ENCODE results near the gene IKZF4.
"Not testable (repeated sequence)": the region's sequence is repeated elsewhere in the genome, so short reads cannot be mapped to it uniquely, and the experiment has no call there.

IKZF4 gene

DNA sequence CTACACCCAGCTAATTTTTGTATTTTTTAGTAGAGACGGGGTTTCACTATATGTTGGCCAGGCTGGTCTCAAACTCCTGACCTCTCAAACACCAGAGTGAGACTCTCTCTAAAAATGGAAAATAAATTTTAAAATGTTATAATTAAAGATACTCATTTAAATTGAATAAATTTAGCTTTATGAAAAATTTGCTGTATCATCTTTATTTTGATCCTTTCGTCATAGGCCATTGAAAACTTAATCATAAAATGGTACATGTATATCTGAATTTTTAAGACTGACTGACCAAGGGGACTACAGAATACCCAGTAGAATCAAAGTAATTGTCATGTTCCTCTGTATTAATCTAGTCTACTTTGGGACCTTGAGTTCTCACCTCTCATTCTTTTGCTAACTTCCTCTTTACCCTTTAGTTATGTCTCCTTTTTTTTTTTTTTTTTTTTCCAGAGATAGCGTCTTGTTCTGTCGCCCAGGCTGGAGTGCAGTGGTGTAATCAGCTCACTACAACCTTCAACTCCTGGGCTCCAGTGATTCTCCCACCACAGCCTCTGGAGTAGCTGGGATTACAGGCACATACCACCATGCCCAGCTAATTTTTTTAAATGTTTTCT is 37.5 kb upstream of the IKZF4 start:
- H3K27ac ChIP-seq (replicated peaks): peak overlapping the region; percentile 67
- H3K4me3 ChIP-seq (replicated peaks; ENCODE audit: insufficient read depth, low read length): no peak overlapping the region
- TF ChIP-seq GABPA (IDR thresholded peaks at IDR 0.05; ENCODE audit: low read depth) (no peak), REST (IDR thresholded peaks at IDR 0.05; ENCODE audit: insufficient replicate concordance, low read depth) (no peak), POLR2AphosphoS5 (IDR thresholded peaks at IDR 0.05; ENCODE audit: low read depth) (no peak), SPI1 (IDR thresholded peaks at IDR 0.05; ENCODE audit: borderline replicate concordance, low read depth) (no peak)
- TF ChIP-seq, protein P1, sequence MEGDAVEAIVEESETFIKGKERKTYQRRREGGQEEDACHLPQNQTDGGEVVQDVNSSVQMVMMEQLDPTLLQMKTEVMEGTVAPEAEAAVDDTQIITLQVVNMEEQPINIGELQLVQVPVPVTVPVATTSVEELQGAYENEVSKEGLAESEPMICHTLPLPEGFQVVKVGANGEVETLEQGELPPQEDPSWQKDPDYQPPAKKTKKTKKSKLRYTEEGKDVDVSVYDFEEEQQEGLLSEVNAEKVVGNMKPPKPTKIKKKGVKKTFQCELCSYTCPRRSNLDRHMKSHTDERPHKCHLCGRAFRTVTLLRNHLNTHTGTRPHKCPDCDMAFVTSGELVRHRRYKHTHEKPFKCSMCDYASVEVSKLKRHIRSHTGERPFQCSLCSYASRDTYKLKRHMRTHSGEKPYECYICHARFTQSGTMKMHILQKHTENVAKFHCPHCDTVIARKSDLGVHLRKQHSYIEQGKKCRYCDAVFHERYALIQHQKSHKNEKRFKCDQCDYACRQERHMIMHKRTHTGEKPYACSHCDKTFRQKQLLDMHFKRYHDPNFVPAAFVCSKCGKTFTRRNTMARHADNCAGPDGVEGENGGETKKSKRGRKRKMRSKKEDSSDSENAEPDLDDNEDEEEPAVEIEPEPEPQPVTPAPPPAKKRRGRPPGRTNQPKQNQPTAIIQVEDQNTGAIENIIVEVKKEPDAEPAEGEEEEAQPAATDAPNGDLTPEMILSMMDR (IDR thresholded peaks at IDR 0.05; ENCODE audit: insufficient read depth, low read length): no peak
- H3K27me3 ChIP-seq (ENCODE audit: insufficient read depth, poor library complexity, severe bottlenecking): no peaks in the 10 kb centered on the region
- peak; percentile 50 to 52 for DNase-seq (ENCODE audit: low read depth in 1 of 2, low spot score in 1 of 2)

DNA sequence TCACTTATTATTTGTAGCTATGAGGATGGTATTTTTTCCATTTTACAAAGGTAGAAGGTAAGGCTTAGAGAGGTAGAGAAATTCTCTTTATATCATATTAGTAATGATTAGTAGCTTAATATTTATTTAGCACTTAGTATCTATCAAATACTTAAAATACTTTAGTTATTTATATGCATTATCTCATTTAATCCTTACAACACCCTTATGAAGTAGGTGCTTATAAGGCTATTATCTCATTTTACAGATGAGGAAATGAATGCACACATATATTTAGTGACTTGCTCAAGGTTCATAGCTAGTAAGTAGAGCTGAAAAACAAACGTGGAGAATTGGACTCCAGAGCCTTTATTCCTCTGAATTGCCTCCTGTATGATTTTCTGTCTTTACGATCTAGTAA is 36.0 kb upstream of the IKZF4 start:
- Histone ChIP-seq H3K27me3 (ENCODE audit: insufficient read depth, poor library complexity, severe bottlenecking) (no peaks in the 10 kb centered on the region), H3K4me3 (replicated peaks; ENCODE audit: insufficient read depth, low read length) (no peak overlapping the region), H3K27ac (replicated peaks) (peak overlapping the region; percentile 5)
- DNase-seq (ENCODE audit: low read depth in 1 of 2, low spot score in 1 of 2): no peak
- no peak for TF ChIP-seq POLR2AphosphoS5 (IDR thresholded peaks at IDR 0.05; ENCODE audit: low read depth)
- TF ChIP-seq SPI1 (IDR thresholded peaks at IDR 0.05; ENCODE audit: borderline replicate concordance, low read depth): no peak
- TF ChIP-seq REST (IDR thresholded peaks at IDR 0.05; ENCODE audit: insufficient replicate concordance, low read depth): no peak
- TF ChIP-seq GABPA (IDR thresholded peaks at IDR 0.05; ENCODE audit: low read depth): no peak
- TF ChIP-seq, protein P1 (IDR thresholded peaks at IDR 0.05; ENCODE audit: insufficient read depth, low read length): no peak

- TF ChIP-seq GABPA (IDR thresholded peaks at IDR 0.05; ENCODE audit: low read depth): no peak
- no peak; the same call in 1 of the 2 replicates for TF ChIP-seq SPI1 (IDR thresholded peaks at IDR 0.05; ENCODE audit: borderline replicate concordance, low read depth)
- TF ChIP-seq POLR2AphosphoS5 (IDR thresholded peaks at IDR 0.05; ENCODE audit: low read depth): no peak
- TF ChIP-seq REST (IDR thresholded peaks at IDR 0.05; ENCODE audit: insufficient replicate concordance, low read depth): no peak
- TF ChIP-seq, protein P1 (IDR thresholded peaks at IDR 0.05; ENCODE audit: insufficient read depth, low read length): no peak
- H3K4me3 ChIP-seq (replicated peaks; ENCODE audit: insufficient read depth, low read length): no peak overlapping the region
- DNase-seq (ENCODE audit: low read depth in 1 of 2, low spot score in 1 of 2): peak in 1 of 2 experiments; percentile 33
- H3K27ac ChIP-seq (replicated peaks): peak overlapping the region; percentile 5
- H3K27me3 ChIP-seq (ENCODE audit: insufficient read depth, poor library complexity, severe bottlenecking): no peaks in the 10 kb centered on the region
Observed at GRCh38 chr12:55985341-55985740, 35.5 kb upstream of the IKZF4 start.

- H3K27ac ChIP-seq (replicated peaks); H3K27me3 ChIP-seq (ENCODE audit: insufficient read depth, poor library complexity, severe bottlenecking); H3K4me3 ChIP-seq (replicated peaks; ENCODE audit: insufficient read depth, low read length); DNase-seq (ENCODE audit: low read depth in 1 of 2, low spot score in 1 of 2): not testable (repeated sequence)
Observed at GRCh38 chr12:55985976-55986375, 34.9 kb upstream of the IKZF4 start.
